IMR-90 (cell line): ENCODE measurements around the gene LPAR1. TPM values are rescaled to one million over a fixed set of nuclear protein-coding genes. Genes with fewer than 3 reads are reported as not detected.

Experiments used
- ATAC-seq: fragments of 200-7000 bp; cut with Tn5 transposase; 2 replicates; pipeline ENCODE4 v1.9.1; 2020; ENCODE audit warnings: low read depth, mild to moderate bottlenecking, moderate library complexity
- BruUV-seq: library from RNA; stranded (reverse); fragments of 400-500 nt; replicated peaks from 2 replicates; lab custom pipeline; 2021; lab: Mats Ljungman, UMichigan
- CTCF ChIA-PET: fragments of 300-600 bp; formaldehyde crosslinking; extraction: SDS; loops from one replicate; lab custom pipeline; 2021; ENCODE audit warnings: antibody characterized with exemption; lab: Yijun Ruan, JAX
- POLR2A ChIA-PET: fragments of 300-600 bp; sonication (Branson Sonifier 250); formaldehyde crosslinking; loops from one replicate; lab custom pipeline; 2022; ENCODE audit warnings: antibody characterized with exemption; ENCODE audit not compliant: unreplicated experiment; lab: Charles Lee
- DNase-seq: peaks from one replicate; pipeline ENCODE4 v3.0.0; 2013
- H2AFZ ChIP-seq: replicated peaks from 2 replicates; pipeline ENCODE3; 2013; ENCODE audit warnings: low read length, mild to moderate bottlenecking; ENCODE audit not compliant: poor library complexity
- H2AK5ac ChIP-seq: 2 replicates; pipeline ENCODE4 v1.6.1; 2013; ENCODE audit warnings: low read depth, low read length, inconsistent platforms
- H2AK9ac ChIP-seq: replicated peaks from 2 replicates; pipeline ENCODE3; 2013; ENCODE audit warnings: mild to moderate bottlenecking, low read depth, low read length, moderate library complexity; ENCODE audit not compliant: poor library complexity
- H2BK120ac ChIP-seq: 2 replicates; pipeline ENCODE4 v1.6.1; 2013; ENCODE audit warnings: low read depth, low read length, inconsistent platforms
- H2BK15ac ChIP-seq: 3 replicates; pipeline ENCODE4 v1.6.1; 2013; ENCODE audit warnings: low read depth, low read length, inconsistent platforms
- H2BK20ac ChIP-seq: 2 replicates; pipeline ENCODE4 v1.6.1; 2013; ENCODE audit warnings: low read depth, mild to moderate bottlenecking, inconsistent platforms, low read length, moderate library complexity
- H2BK5ac ChIP-seq: 2 replicates; pipeline ENCODE4 v1.6.1; 2013; ENCODE audit warnings: mild to moderate bottlenecking, low read depth, low read length, inconsistent platforms; ENCODE audit not compliant: poor library complexity, severe bottlenecking
- H3K14ac ChIP-seq: replicated peaks from 2 replicates; pipeline ENCODE4 v1.6.1; 2013; ENCODE audit warnings: low read depth, low read length, inconsistent platforms
- H3K18ac ChIP-seq: 2 replicates; pipeline ENCODE4 v1.6.1; 2013; ENCODE audit warnings: low read depth, low read length, control low read depth
- H3K23ac ChIP-seq: 2 replicates; pipeline ENCODE4 v1.6.1; 2013; ENCODE audit warnings: low read depth, low read length, inconsistent platforms
- H3K27ac ChIP-seq: 2 replicates; pipeline ENCODE4 v1.5.1; 2013; ENCODE audit warnings: mild to moderate bottlenecking, control low read depth, low read length; ENCODE audit not compliant: insufficient read depth
- H3K27me3 ChIP-seq: 2 replicates; pipeline ENCODE4 v1.6.1; 2013; ENCODE audit warnings: low read length; ENCODE audit not compliant: control insufficient read depth, insufficient read depth
- H3K36me3 ChIP-seq: 2 replicates; pipeline ENCODE4 v1.6.1; 2013; ENCODE audit warnings: low read length, mixed read lengths; ENCODE audit not compliant: control insufficient read depth, insufficient read depth
- H3K4ac ChIP-seq: 2 replicates; pipeline ENCODE4 v1.6.1; 2013; ENCODE audit warnings: low read depth, low read length, inconsistent platforms
- H3K4me1 ChIP-seq: 2 replicates; pipeline ENCODE4 v1.6.1; 2013; ENCODE audit warnings: low read length, mixed read lengths; ENCODE audit not compliant: control insufficient read depth, insufficient read depth
- H3K4me2 ChIP-seq: 2 replicates; pipeline ENCODE4 v1.6.1; 2013; ENCODE audit warnings: low read depth, mild to moderate bottlenecking, control low read depth, low read length, moderate library complexity
- H3K4me3 ChIP-seq: 2 replicates; pipeline ENCODE4 v1.5.1; 2013; ENCODE audit warnings: low read depth, mild to moderate bottlenecking, control low read depth, low read length, moderate library complexity; ENCODE audit not compliant: insufficient read depth
- H3K56ac ChIP-seq: 2 replicates; pipeline ENCODE4 v1.6.1; 2013; ENCODE audit warnings: low read length, inconsistent platforms; ENCODE audit not compliant: insufficient read depth; ENCODE audit errors: extremely low read depth
- H3K79me1 ChIP-seq, 2 experiments: 2 replicates each; pipeline ENCODE4 v1.6.1; 2013; ENCODE audit warnings: low read length in 2 of 2, inconsistent platforms in 1 of 2, low read depth in 1 of 2
- H3K9ac ChIP-seq: 2 replicates; pipeline ENCODE4 v1.6.1; 2013; ENCODE audit warnings: low read depth, low read length, control low read depth
- H3K9me1 ChIP-seq: 2 replicates; pipeline ENCODE4 v1.6.1; 2013; ENCODE audit warnings: low read length, inconsistent platforms; ENCODE audit not compliant: insufficient read depth
- H3K9me3 ChIP-seq: 2 replicates; pipeline ENCODE4 v1.6.1; 2013; ENCODE audit warnings: low read length; ENCODE audit not compliant: control insufficient read depth, insufficient read depth
- H4K20me1 ChIP-seq: 2 replicates; pipeline ENCODE4 v1.6.1; 2013; ENCODE audit warnings: low read length, inconsistent platforms; ENCODE audit not compliant: insufficient read depth
- H4K5ac ChIP-seq: 2 replicates; pipeline ENCODE4 v1.6.1; 2013; ENCODE audit warnings: mild to moderate bottlenecking, low read depth, low read length, control low read depth
- H4K8ac ChIP-seq, 2 experiments: 2 replicates each; pipeline ENCODE4 v1.6.1; 2013; ENCODE audit warnings: low read depth in 2 of 2, low read length in 2 of 2, control low read depth in 1 of 2, inconsistent platforms in 1 of 2
- H4K91ac ChIP-seq: 2 replicates; pipeline ENCODE4 v1.6.1; 2013; ENCODE audit warnings: low read depth, low read length, inconsistent platforms; ENCODE audit not compliant: insufficient read depth
- BHLHE40 ChIP-seq: fragments of 150-350 bp; IDR thresholded peaks from 2 replicates; pipeline ENCODE4 v1.6.1; 2016; ENCODE audit warnings: mild to moderate bottlenecking, low read depth, low read length
- CEBPB ChIP-seq: IDR thresholded peaks from 2 replicates; pipeline ENCODE4 v1.6.1; 2012; ENCODE audit warnings: low read depth, low read length, improper control_type of control experiment
- CHD1 ChIP-seq: IDR thresholded peaks from 2 replicates; pipeline ENCODE4 v1.6.1; 2012; ENCODE audit warnings: low read depth, low read length, improper control_type of control experiment
- ELK1 ChIP-seq: fragments of 150-350 bp; IDR thresholded peaks from 2 replicates; pipeline ENCODE4 v1.6.1; 2016; ENCODE audit warnings: low read depth, mild to moderate bottlenecking, low read length, moderate library complexity, borderline replicate concordance
- RCOR1 ChIP-seq: IDR thresholded peaks from 2 replicates; pipeline ENCODE4 v1.6.1; 2012; ENCODE audit warnings: mild to moderate bottlenecking, low read length, improper control_type of control experiment; ENCODE audit not compliant: insufficient replicate concordance
- WGBS, 2 experiments: methylation state at CpG; one replicate each; pipeline versions ENCODE4 v1.1.5 to v1.1.7; 2013; ENCODE audit warnings: missing lambda C conversion rate in 2 of 2; ENCODE audit not compliant: insufficient read length in 1 of 2; ENCODE audit errors: extremely low coverage in 2 of 2; 5-methylcytosine and 5-hydroxymethylcytosine counted together
- dilution Hi-C: fragments of 300-500 bp; cut with HindIII; formaldehyde crosslinking; loops from one replicate; pipeline ENCODE4 v1.14.3; 2018; ENCODE audit warnings: low sequenced_read_pairs; ENCODE audit not compliant: unreplicated experiment
- in situ Hi-C: fragments of 300-500 bp; cut with MboI; formaldehyde crosslinking; loops from 3 replicates; pipeline ENCODE4 v1.14.3; 2019; ENCODE audit warnings: low sequenced_read_pairs, inconsistent platforms, mixed read lengths
- intact Hi-C: fragments of 100-400 bp; cut with micrococcal nuclease; formaldehyde crosslinking; loops from 2 replicates; pipeline ENCODE4 v1.10.0; 2022
- polyA plus RNA-seq, 3 experiments: library from polyadenylated mRNA; depleted of rRNA; stranded (reverse); fragments of >200 nt; gene quantifications; 2 replicates each; pipeline ENCODE4 v1.2.3, GENCODE V29; 2012; ENCODE audit warnings: low replicate concordance in 1 of 3
- total RNA-seq: library from RNA; depleted of rRNA; stranded (reverse); fragments of >200 nt; gene quantifications from 2 replicates; pipeline ENCODE4 v1.2.3, GENCODE V29; 2012

Gene LPAR1
- total and polyA plus RNA-seq, 2 of the 4 experiments (the other 2 are of a cell fraction), result 171 to 315 TPM

DNA sequence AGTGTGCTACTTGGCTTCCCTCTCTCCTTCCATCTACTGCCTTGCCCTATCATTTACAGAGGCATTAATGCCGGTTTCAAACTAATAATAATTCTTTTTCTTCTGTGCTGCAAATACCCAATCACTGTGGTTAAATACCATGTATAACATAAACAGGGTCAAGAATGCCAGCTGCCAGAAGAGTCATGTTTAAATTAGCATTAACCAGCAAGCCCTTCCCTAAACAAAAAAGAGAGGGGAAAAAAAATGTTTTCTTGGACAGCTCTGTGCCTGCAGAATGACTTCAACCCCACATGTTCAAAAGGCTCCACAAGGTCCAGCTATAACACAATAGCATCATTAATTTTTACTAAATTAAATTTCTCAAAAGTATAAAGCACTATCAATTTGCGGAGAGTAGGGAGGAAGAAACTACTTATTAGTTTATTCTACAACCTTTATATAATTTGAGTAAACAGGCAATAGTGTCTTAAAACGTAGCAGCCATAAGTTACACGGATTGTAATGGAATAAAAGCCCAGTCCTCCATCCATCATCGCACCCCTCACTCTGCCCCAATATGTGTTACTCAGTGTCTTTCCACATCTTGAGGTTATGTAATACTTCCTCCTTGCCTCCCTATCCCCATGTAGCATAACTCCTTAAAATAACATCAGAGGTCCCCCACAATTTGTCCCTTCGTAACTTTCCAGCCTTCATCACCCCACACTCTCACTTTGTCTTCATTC, 3.9 kb downstream of the LPAR1 start:
- Histone ChIP-seq H3K9ac (peak overlapping the region; percentile 72), H4K91ac (peak overlapping the region; percentile 65; the same call in 1 of the 2 replicates), H3K27ac (peak overlapping the region; percentile 97), H4K5ac (peak overlapping the region; percentile 88), H3K4me1 (peaks cover 18% of the 10 kb centered on the region), H3K14ac (peak overlapping the region; percentile 93), H2AK5ac (peak overlapping the region; percentile 60; the same call in 1 of the 2 replicates), H2BK15ac (peak overlapping the region; percentile 39; the same call in 1 of the 3 replicates), H3K9me1 (peaks cover 23% of the 10 kb centered on the region), H2BK120ac (peak overlapping the region; percentile 83), H3K27me3 (no peaks in the 10 kb centered on the region), H3K23ac (peak overlapping the region; percentile 97), H2BK5ac (peak overlapping the region; percentile 94), H3K9me3 (no peaks in the 10 kb centered on the region), H3K18ac (peak overlapping the region; percentile 96), H3K79me1 (peaks cover 2 to 42% of the 10 kb centered on the region in 2 experiments), H4K20me1 (peaks cover 55% of the 10 kb centered on the region), H3K4me2 (peak overlapping the region; percentile 94), H3K4ac (peak overlapping the region; percentile 93), H2AK9ac (peak overlapping the region; percentile 26), H4K8ac (peak overlapping the region; percentile 1 to 91; a peak in 3 of 4 replicates), H3K4me3 (peak overlapping the region; percentile 22), H2AFZ (no peak overlapping the region), H3K36me3 (peaks cover 16% of the 10 kb centered on the region), H3K56ac (peak overlapping the region; percentile 99), H2BK20ac (peak overlapping the region; percentile 83)
- ChIA-PET CTCF (interaction anchor here (0.5 to 1.6 kb wide), 5 partner anchors 263 to 909 kb away, joined by 3 to 5 read pairs (median 3); no protein-coding TSS in a partner anchor), POLR2A (interaction anchor here (0.6 to 1.4 kb wide), 9 partner anchors 30 to 383 kb away, joined by 3 to 11 read pairs (median 4); no protein-coding TSS in a partner anchor)
- BruUV-seq, result no TSS peak
- WGBS, 2 experiments, result 43% methylated on average over 4 of the region's 6 CpGs; no CpG with 5 or more reads in 1 of the 2 experiments
- dilution Hi-C loops (no loop called here), intact Hi-C loops (loop anchor here (10.0 kb wide), 3 partner anchors 150 to 290 kb away; no protein-coding TSS in a partner anchor), in situ Hi-C loops (no loop called here)
- peak; percentile 72 for DNase-seq
- peak; percentile 28; the same call in 1 of the 2 replicates for TF ChIP-seq CEBPB
- TF ChIP-seq BHLHE40, result 0 out of 2 replicates have a peak, but pooled peaks have one; percentile 4
- no peak for TF ChIP-seq CHD1
- TF ChIP-seq RCOR1, result no peak
- TF ChIP-seq ELK1, result no peak
- peak; percentile 11 for ATAC-seq
